ENCODE data around the gene OR51I1.

DNA sequence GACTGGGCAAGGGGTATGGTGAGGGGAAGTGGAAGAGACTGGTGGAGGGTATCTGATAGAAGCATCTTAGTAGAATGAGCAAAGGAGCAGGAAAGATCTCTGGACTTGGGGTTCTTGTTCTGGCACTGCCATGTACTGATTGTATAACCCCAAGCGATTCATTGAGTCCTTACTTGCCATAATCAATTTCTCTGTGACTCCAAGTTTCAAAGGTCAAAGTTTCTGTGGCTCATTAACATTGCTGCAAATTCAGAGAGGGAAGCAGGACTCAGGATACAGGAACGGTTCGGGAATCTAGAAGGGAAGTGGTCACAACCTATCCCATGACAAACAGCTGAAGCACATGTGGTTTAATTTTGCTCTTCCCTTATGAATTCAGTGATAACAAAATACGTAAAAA is 8.1 kb upstream of the OR51I1 start:
- TF ChIP-seq RAD21 (IDR thresholded peaks at IDR 0.05; ENCODE audit: low read depth) (no peak), EZH2 (IDR thresholded peaks at IDR 0.05) (no peak), EZH2phosphoT487 (IDR thresholded peaks at IDR 0.05; ENCODE audit: borderline replicate concordance) (no peak), ZNF274 (IDR thresholded peaks at IDR 0.05; ENCODE audit: low read depth, low read length) (no peak)
- TF ChIP-seq, protein P1, sequence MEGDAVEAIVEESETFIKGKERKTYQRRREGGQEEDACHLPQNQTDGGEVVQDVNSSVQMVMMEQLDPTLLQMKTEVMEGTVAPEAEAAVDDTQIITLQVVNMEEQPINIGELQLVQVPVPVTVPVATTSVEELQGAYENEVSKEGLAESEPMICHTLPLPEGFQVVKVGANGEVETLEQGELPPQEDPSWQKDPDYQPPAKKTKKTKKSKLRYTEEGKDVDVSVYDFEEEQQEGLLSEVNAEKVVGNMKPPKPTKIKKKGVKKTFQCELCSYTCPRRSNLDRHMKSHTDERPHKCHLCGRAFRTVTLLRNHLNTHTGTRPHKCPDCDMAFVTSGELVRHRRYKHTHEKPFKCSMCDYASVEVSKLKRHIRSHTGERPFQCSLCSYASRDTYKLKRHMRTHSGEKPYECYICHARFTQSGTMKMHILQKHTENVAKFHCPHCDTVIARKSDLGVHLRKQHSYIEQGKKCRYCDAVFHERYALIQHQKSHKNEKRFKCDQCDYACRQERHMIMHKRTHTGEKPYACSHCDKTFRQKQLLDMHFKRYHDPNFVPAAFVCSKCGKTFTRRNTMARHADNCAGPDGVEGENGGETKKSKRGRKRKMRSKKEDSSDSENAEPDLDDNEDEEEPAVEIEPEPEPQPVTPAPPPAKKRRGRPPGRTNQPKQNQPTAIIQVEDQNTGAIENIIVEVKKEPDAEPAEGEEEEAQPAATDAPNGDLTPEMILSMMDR (IDR thresholded peaks at IDR 0.05 in 2 of 3, conservative IDR thresholded peaks at IDR 0.05 in 1 of 3; ENCODE audit: borderline replicate concordance in 1 of 3, insufficient read depth in 1 of 3, low read depth in 2 of 3, low read length in 2 of 3) = no peak
- TF ChIP-seq, protein P2, sequence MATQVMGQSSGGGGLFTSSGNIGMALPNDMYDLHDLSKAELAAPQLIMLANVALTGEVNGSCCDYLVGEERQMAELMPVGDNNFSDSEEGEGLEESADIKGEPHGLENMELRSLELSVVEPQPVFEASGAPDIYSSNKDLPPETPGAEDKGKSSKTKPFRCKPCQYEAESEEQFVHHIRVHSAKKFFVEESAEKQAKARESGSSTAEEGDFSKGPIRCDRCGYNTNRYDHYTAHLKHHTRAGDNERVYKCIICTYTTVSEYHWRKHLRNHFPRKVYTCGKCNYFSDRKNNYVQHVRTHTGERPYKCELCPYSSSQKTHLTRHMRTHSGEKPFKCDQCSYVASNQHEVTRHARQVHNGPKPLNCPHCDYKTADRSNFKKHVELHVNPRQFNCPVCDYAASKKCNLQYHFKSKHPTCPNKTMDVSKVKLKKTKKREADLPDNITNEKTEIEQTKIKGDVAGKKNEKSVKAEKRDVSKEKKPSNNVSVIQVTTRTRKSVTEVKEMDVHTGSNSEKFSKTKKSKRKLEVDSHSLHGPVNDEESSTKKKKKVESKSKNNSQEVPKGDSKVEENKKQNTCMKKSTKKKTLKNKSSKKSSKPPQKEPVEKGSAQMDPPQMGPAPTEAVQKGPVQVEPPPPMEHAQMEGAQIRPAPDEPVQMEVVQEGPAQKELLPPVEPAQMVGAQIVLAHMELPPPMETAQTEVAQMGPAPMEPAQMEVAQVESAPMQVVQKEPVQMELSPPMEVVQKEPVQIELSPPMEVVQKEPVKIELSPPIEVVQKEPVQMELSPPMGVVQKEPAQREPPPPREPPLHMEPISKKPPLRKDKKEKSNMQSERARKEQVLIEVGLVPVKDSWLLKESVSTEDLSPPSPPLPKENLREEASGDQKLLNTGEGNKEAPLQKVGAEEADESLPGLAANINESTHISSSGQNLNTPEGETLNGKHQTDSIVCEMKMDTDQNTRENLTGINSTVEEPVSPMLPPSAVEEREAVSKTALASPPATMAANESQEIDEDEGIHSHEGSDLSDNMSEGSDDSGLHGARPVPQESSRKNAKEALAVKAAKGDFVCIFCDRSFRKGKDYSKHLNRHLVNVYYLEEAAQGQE (IDR thresholded peaks at IDR 0.05; ENCODE audit: low read depth) = no peak
- TF ChIP-seq, protein P3, sequence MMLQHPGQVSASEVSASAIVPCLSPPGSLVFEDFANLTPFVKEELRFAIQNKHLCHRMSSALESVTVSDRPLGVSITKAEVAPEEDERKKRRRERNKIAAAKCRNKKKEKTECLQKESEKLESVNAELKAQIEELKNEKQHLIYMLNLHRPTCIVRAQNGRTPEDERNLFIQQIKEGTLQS (IDR thresholded peaks at IDR 0.05) = no peak
- TF ChIP-seq, protein P4, sequence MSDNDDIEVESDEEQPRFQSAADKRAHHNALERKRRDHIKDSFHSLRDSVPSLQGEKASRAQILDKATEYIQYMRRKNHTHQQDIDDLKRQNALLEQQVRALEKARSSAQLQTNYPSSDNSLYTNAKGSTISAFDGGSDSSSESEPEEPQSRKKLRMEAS (IDR thresholded peaks at IDR 0.05) = no peak

Data from HCT116 (cell line).